Measurements from ENCODE around the gene GNA12. TPM values are rescaled to one million over a fixed set of nuclear protein-coding genes. Genes with fewer than 3 reads are reported as not detected.

Gene GNA12
- total RNA-seq, 1 donor from 2014 or later, result 47.2 TPM

DNA sequence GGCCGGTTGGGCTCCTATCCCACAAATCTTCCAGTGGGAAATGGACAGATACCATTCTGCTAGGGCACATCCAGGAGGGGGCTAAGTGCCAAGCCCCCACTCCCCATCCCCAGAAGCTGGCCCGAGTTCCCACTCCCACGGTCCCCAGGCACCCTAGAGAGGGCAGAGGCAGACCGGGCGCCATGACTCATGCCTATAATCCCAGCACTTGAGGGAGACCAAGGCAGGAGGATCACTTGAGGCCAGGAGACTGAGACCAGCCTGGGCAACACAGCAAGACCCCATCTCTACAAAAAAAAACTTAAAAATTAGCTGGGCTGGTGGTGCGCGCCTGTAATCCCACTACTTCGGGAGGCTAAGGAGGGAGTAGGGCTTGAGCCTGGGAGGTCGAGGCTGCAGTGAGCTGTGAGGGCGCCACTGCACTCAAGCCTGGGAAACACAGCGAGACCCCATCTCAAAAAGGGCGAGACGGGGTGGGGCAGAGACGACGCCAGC lies 870 bp downstream of the GNA12 start:
- Histone ChIP-seq H3K27ac (no peak overlapping the region), H3K4me1 (peaks cover 20% of the 10 kb centered on the region), H3K27me3 (no peaks in the 10 kb centered on the region), H3K9me3 (no peaks in the 10 kb centered on the region), H3K4me3 (peak overlapping the region; percentile 72), H3K36me3 (no peaks in the 10 kb centered on the region)
- intact Hi-C loops (cut with DNase I), result no loop called here
- ATAC-seq, result no peak
- DNase-seq, result no peak
- TF ChIP-seq, protein P1, sequence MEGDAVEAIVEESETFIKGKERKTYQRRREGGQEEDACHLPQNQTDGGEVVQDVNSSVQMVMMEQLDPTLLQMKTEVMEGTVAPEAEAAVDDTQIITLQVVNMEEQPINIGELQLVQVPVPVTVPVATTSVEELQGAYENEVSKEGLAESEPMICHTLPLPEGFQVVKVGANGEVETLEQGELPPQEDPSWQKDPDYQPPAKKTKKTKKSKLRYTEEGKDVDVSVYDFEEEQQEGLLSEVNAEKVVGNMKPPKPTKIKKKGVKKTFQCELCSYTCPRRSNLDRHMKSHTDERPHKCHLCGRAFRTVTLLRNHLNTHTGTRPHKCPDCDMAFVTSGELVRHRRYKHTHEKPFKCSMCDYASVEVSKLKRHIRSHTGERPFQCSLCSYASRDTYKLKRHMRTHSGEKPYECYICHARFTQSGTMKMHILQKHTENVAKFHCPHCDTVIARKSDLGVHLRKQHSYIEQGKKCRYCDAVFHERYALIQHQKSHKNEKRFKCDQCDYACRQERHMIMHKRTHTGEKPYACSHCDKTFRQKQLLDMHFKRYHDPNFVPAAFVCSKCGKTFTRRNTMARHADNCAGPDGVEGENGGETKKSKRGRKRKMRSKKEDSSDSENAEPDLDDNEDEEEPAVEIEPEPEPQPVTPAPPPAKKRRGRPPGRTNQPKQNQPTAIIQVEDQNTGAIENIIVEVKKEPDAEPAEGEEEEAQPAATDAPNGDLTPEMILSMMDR (IDR thresholded peaks at IDR 0.05), result no peak

DNA sequence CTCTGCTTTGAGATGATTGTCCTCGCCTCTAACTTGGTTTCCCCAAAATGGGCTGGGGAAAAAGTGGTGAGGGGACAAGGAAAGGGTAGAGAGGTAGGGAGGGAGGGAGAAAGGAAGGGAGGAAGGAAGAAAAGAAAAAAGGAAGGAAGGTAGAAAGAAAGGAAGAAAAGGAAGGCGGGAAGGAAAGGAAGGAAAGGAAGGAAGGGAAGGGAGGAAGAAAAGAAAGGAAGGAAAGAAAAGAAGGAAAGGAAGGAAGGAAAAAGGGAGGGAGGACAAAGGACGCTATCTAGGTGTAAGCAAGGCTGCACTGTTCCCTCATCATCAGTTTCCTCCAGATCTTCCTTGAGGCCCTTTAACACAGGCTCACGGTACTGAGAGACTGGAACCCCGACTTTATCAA lies 2.2 kb downstream of the GNA12 start:
- intact Hi-C loops (cut with DNase I), result no loop called here
- ATAC-seq (no peak), DNase-seq (no peak)
- TF ChIP-seq, protein P1 (IDR thresholded peaks at IDR 0.05), result no peak
- Histone ChIP-seq H3K4me1 (peaks cover 31% of the 10 kb centered on the region), H3K27ac (no peak overlapping the region), H3K27me3 (no peaks in the 10 kb centered on the region), H3K4me3 (no peak overlapping the region), H3K9me3 (no peaks in the 10 kb centered on the region), H3K36me3 (no peaks in the 10 kb centered on the region)

DNA sequence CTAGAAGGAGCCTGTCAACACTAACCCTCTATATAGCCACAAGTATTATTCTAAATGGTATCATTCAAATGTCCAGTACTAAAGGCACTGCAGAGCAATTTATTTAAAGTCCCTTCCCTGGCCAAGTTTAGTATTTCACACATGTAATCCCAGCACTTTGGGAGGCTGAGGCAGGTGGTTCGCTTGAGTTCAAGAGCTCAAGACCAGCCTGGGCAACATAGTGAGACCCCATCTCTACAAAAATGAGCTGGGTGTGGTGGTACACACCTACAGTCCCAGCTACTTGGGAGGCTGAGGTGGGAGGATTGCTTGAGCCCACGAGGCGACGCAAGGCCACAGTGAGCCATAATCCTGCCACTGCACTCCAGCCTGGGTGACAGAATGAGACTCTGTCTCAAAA lies 3.6 kb downstream of the GNA12 start:
- no peak for DNase-seq
- H3K27me3 ChIP-seq, result no peaks in the 10 kb centered on the region
- intact Hi-C loops (cut with DNase I), result no loop called here
- H3K4me1 ChIP-seq, result peaks cover 31% of the 10 kb centered on the region
- H3K9me3 ChIP-seq, result no peaks in the 10 kb centered on the region
- no peak for ATAC-seq
- H3K36me3 ChIP-seq, result peaks cover 3% of the 10 kb centered on the region
- H3K4me3 ChIP-seq, result no peak overlapping the region
- TF ChIP-seq, protein P1 (IDR thresholded peaks at IDR 0.05), result no peak
- H3K27ac ChIP-seq, result no peak overlapping the region

DNA sequence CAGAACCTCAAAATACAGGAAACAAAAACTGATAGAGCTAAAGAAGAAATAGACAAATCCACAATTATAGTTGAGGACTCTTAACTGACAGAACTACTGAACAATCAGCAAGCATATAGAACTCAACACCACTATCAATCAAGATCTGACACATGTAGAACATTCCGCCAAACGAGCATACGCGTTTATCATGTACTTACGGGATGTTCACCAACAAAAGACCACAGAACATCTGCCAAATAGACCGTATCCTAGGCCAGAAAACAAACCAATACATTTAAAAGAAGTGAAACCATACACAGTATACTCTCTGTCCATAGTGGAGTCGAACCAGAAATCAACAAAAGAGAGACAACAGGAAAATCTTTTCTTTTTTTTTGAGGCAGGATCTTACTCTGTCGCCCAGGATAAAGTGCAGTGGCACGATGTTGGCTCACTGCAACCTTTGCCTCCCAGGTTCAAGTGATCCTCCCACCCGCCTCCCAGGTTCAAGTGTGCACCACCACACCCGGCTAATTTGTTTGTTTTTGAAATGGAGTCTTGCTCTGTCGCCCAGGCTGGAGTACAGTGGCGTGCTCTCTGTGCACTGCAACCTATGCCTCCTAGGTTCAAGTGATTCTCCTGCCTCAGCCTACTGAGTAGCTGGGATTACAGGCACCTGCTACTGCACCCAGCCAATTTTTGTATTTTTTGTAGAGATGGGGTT lies 5.1 kb downstream of the GNA12 start:
- H3K4me3 ChIP-seq, result no peak overlapping the region
- peaks cover 16% of the 10 kb centered on the region for H3K36me3 ChIP-seq
- no peak overlapping the region for H3K27ac ChIP-seq
- ATAC-seq, result no peak
- TF ChIP-seq, protein P1 (IDR thresholded peaks at IDR 0.05), result no peak
- DNase-seq, result no peak
- intact Hi-C loops (cut with DNase I), result no loop called here
- no peaks in the 10 kb centered on the region for H3K27me3 ChIP-seq
- H3K9me3 ChIP-seq, result no peaks in the 10 kb centered on the region
- peaks cover 31% of the 10 kb centered on the region for H3K4me1 ChIP-seq

DNA sequence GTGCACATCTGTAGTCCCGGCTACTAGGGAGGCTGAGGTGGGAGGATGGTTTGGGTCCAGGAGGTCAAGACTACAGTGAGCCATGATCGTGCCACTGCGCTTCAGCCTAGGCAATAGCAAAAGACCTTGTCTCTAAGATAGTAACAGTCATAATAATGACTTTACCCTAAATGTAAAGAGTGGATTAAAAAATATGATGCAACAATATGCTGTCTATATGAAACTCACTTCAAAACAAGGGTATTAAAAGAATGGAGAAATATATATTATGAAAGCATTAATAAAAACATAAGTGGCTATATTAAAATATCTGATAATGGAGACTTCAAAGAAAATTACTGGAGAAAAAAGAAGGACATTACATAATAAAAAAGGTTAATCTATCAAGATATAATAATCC lies 5.7 kb downstream of the GNA12 start:
- Histone ChIP-seq H3K4me1 (peaks cover 31% of the 10 kb centered on the region), H3K36me3 (peaks cover 16% of the 10 kb centered on the region), H3K4me3 (no peak overlapping the region), H3K9me3 (no peaks in the 10 kb centered on the region), H3K27ac (no peak overlapping the region), H3K27me3 (no peaks in the 10 kb centered on the region)
- intact Hi-C loops (cut with DNase I), result no loop called here
- no peak for ATAC-seq
- TF ChIP-seq, protein P1 (IDR thresholded peaks at IDR 0.05), result no peak
- DNase-seq, result no peak

All from upper lobe of right lung (tissue), 1 donor.